Glutamatergic neuron (in vitro differentiated cells): Measurements from ENCODE around the gene FLT4. TPM values are rescaled to one million over a fixed set of nuclear protein-coding genes. Genes with fewer than 3 reads are reported as not detected.
"Not testable (repeated sequence)": the region's sequence is repeated elsewhere in the genome, so short reads cannot be mapped to it uniquely, and the experiment has no call there.

ENCODE experiments used
- DNase-seq: peaks from one replicate; pipeline ENCODE4 v3.0.0; 2022
- H3K27ac Mint-ChIP-seq: one replicate; pipeline ENCODE4 v1.8.0; 2020; ENCODE audit warnings: mild to moderate bottlenecking, mixed read lengths, inconsistent platforms; ENCODE audit not compliant: unreplicated experiment
- H3K27me3 Mint-ChIP-seq: one replicate; pipeline ENCODE4 v1.8.0; 2020; ENCODE audit warnings: mild to moderate bottlenecking, moderate library complexity, mixed read lengths, inconsistent platforms; ENCODE audit not compliant: unreplicated experiment
- H3K36me3 Mint-ChIP-seq: one replicate; pipeline ENCODE4 v1.8.0; 2020; ENCODE audit warnings: mild to moderate bottlenecking, mixed read lengths, inconsistent platforms; ENCODE audit not compliant: unreplicated experiment
- H3K4me1 Mint-ChIP-seq: one replicate; pipeline ENCODE4 v1.8.0; 2020; ENCODE audit warnings: mild to moderate bottlenecking, low read depth, mixed read lengths, inconsistent platforms; ENCODE audit not compliant: unreplicated experiment
- H3K4me3 Mint-ChIP-seq: one replicate; pipeline ENCODE4 v1.8.0; 2020; ENCODE audit warnings: mild to moderate bottlenecking, mixed read lengths, inconsistent platforms; ENCODE audit not compliant: unreplicated experiment
- H3K9me3 Mint-ChIP-seq: one replicate; pipeline ENCODE4 v1.8.0; 2020; ENCODE audit warnings: mild to moderate bottlenecking, moderate library complexity, mixed read lengths, inconsistent platforms; ENCODE audit not compliant: unreplicated experiment
- total RNA-seq: library from RNA; stranded (reverse); fragmentation: NEBNext Ultra II Directional; extraction: Animal tissue kit (Norgen Biotek cat#: 25700); gene quantifications from one replicate; pipeline ENCODE4 v1.2.1, GENCODE V29; 2021; ENCODE audit not compliant: unreplicated experiment
- TF ChIP-seq, protein P1 (sequence below): fragments of 200-600 bp; sonication (generic); IDR thresholded peaks from one replicate; pipeline ENCODE4 v1.5.0; 2021; ENCODE audit not compliant: partially characterized antibody, unreplicated experiment

FLT4 gene
- total RNA-seq, 1 donor from 2014 or later: 0.17 TPM

DNA sequence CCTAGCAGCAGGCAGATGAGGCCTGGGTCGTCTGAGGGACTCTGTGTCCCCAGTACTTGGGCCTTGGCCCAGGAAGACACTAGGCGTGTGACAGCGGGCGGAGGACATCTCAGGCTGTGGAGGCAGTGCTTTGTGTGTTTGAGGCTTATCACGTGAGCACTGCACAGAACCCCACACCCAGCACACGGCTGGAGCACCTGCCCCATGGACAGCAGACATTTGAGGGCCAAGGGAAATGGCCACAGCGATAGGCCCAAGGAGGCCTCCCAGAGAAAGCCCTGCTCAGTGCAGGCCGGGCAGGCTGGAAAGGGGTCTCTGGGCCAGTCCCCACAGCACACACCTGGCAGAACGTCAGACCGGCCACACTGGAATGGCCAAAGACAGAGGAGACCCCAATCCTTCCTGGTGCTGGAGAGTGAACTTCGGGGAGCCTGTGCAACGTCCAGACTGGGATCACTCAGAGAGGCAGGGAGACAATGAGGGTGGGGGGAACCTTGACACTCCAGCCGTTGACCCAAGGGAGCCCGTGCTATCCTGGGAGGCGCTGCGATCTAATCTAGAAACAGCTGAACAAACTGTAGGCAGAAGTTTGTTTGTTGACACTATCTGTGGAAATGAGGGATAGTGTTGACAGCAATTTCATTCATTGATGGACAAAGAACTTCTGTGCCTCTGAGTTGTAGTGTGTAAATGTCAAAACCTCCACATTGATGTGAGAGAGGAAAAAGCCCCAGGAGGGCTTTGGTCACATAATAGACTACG, 19.6 kb upstream of the FLT4 start:
- DNase-seq: no peak
- TF ChIP-seq, protein P1, sequence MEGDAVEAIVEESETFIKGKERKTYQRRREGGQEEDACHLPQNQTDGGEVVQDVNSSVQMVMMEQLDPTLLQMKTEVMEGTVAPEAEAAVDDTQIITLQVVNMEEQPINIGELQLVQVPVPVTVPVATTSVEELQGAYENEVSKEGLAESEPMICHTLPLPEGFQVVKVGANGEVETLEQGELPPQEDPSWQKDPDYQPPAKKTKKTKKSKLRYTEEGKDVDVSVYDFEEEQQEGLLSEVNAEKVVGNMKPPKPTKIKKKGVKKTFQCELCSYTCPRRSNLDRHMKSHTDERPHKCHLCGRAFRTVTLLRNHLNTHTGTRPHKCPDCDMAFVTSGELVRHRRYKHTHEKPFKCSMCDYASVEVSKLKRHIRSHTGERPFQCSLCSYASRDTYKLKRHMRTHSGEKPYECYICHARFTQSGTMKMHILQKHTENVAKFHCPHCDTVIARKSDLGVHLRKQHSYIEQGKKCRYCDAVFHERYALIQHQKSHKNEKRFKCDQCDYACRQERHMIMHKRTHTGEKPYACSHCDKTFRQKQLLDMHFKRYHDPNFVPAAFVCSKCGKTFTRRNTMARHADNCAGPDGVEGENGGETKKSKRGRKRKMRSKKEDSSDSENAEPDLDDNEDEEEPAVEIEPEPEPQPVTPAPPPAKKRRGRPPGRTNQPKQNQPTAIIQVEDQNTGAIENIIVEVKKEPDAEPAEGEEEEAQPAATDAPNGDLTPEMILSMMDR: no peak
- peaks cover 14% of the 10 kb centered on the region for H3K27me3 Mint-ChIP-seq
- no peak overlapping the region for H3K27ac Mint-ChIP-seq
- H3K4me1 Mint-ChIP-seq: no peaks in the 10 kb centered on the region
- no peaks in the 10 kb centered on the region for H3K36me3 Mint-ChIP-seq
- H3K9me3 Mint-ChIP-seq: no peaks in the 10 kb centered on the region
- H3K4me3 Mint-ChIP-seq: no peak overlapping the region

DNA sequence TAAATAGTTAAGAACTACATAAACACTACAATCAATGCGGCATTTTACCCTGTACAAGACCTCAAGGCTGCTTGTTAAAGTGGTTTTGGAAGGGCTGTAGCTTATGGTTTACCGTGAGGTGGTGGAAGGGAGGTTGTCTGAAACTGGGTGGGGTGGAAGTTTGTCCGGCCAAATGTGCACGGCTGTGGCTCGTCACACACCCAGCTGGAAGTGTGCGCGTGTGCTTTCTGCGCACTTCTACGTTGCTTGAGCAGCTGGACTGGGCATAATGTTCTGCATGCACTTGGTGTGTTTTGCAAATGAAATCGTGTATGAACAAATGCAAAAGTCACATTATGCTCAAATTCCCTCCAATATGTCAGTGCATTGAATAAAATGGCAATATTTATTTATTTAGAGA, 17.4 kb upstream of the FLT4 start:
- no peaks in the 10 kb centered on the region for H3K4me1 Mint-ChIP-seq
- H3K27me3 Mint-ChIP-seq: peaks cover 10% of the 10 kb centered on the region
- no peak for DNase-seq
- no peaks in the 10 kb centered on the region for H3K9me3 Mint-ChIP-seq
- TF ChIP-seq, protein P1: no peak
- no peak overlapping the region for H3K4me3 Mint-ChIP-seq
- H3K27ac Mint-ChIP-seq: no peak overlapping the region
- H3K36me3 Mint-ChIP-seq: no peaks in the 10 kb centered on the region

DNA sequence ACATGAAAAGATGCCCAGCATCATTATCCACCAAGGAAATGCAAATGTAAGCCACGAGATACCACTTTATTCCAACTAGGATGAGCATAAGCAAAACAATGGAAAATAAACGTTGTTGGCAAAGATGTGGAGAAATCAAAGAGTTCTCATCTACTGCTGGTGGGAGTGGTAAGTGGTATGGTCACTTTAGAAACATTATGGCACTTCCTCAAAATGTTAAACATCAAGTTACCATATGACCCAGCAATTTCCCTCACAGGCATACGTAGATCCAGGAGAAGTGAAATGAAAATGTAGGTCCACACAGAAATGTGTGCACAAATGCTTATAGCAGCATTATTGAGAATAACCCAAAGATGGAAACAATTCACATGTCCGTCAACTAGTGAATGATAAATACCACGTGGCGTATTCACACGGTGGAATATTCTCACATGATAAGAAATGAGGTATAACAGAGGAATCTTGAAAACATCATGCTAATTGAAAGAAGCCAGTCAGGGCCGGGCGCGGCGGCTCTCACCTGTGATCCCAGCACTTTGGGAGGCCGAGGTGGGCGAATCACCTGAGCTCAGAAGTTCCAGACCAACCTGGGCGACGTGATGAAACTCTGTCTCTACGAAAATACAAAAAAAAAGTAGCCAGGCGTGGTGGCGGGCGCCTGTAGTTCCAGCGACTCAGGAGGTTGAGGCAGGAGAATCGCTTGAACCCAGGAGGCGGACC, 16.4 kb upstream of the FLT4 start:
- Mint-ChIP-seq H3K4me3 (no peak overlapping the region), H3K27ac (no peak overlapping the region), H3K36me3 (no peaks in the 10 kb centered on the region), H3K27me3 (peaks cover 12% of the 10 kb centered on the region), H3K9me3 (no peaks in the 10 kb centered on the region), H3K4me1 (no peaks in the 10 kb centered on the region)
- TF ChIP-seq, protein P1: no peak
- DNase-seq: no peak

DNA sequence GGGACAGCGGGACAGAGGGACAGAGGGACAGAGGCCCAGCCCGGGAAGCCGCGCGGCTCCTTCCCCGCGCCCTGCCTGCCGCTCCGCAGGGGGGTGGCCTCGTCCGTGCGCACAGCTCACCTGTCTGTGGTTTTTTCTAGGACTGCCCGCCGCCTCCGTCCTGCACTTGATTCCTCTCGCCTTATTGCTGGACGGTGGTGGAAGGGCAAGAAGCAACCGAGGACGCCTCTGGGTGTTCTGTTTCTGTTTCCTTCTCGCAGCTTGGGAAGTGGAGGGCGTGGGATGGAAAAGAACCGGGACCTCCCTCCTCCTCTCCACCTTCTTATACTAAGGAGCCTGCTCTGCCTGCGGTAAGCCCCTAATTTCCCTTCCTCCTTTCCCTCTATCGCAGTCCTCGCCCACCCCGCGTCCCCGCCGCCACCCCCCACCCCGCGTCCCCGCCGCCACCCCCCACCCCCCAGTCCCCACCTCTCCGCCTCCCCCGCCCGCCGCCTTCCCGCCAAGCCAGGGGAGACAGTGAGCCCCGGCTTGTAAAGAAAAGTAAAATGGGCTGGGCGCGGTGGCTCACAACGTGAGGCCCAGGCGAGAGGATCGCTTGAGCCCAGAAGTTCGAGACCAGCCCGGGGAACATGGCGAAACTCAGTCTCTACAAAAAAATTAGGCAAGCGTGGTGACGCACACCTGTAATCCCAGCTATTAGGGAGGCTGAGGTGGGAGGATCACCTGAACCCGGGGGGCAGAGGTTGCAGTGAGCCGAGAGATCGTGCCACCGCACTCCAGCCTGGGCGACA, 9.6 kb upstream of the FLT4 start:
- no peaks in the 10 kb centered on the region for H3K4me1 Mint-ChIP-seq
- TF ChIP-seq, protein P1: no peak
- H3K4me3 Mint-ChIP-seq: no peak overlapping the region
- peaks cover 3% of the 10 kb centered on the region for H3K36me3 Mint-ChIP-seq
- peaks cover 3% of the 10 kb centered on the region for H3K9me3 Mint-ChIP-seq
- peaks cover 7% of the 10 kb centered on the region for H3K27me3 Mint-ChIP-seq
- H3K27ac Mint-ChIP-seq: no peak overlapping the region
- no peak for DNase-seq

DNA sequence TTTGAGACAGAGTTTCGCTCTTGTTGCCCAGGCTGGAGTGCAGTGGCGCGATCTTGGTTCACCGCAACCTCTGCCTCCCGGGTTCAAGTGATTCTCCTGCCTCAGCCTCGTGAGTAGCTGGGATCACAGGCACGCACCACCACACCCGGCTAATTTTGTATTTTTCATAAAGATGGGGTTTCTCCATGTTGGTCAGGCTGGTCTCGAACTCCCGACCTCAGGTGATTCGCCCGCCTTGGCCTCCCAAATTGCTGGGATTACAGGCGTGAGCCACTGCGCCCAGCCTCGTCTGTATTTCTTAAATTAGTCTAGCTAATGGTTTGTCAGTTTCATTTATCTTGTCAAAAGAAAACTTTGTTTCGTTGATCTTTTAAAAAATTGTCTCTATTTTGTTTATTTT, 5.8 kb upstream of the FLT4 start:
- H3K27ac Mint-ChIP-seq, DNase-seq, H3K36me3 Mint-ChIP-seq, H3K9me3 Mint-ChIP-seq, H3K4me1 Mint-ChIP-seq, H3K4me3 Mint-ChIP-seq: not testable (repeated sequence)
- H3K27me3 Mint-ChIP-seq: peaks cover 14% of the 10 kb centered on the region
